Uterus (tissue), 2 donors: ENCODE data around the gene HSPB7.
"Not testable (repeated sequence)": the region's sequence is repeated elsewhere in the genome, so short reads cannot be mapped to it uniquely, and the experiment has no call there.

ENCODE experiments used
- POLR2A ChIP-seq, 2 donors: fragments of 450-650 bp; IDR thresholded peaks; one replicate each; pipeline ENCODE4 v1.6.1; 2016; ENCODE audit warnings: antibody characterized with exemption in 2 of 2, mild to moderate bottlenecking in 1 of 2, moderate library complexity in 1 of 2
- TF ChIP-seq, protein P1 (sequence below), 4 experiments: fragments of 200-600 bp in 2 of 4; fragments of 450-650 bp in 2 of 4; sonication (generic) in 2 of 4; IDR thresholded peaks; one replicate each; pipeline ENCODE4 v1.5.1; 2016 to 2019; ENCODE audit warnings: antibody characterized with exemption in 4 of 4, mild to moderate bottlenecking in 2 of 4, moderate library complexity in 1 of 4

DNA sequence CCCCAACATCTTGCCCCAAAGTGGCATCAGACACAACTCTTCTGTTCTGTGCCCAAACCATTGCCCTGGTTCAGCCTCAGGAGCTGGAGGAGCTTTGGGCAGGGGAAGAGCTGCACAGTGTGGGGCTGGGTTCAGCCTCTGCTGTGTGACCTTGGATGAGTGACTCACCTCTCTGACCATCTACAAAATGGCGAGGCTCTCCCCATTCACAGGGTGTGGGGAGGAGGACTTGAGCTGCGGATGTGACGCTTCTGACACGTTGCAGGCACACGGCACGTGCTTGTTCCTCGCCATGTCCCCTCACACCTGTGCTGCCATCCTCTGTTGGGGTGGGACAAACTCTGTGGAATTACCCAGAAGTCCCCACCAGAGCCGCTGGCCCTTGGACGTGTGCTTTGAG is 24.8 kb upstream of the HSPB7 start:
- not testable (repeated sequence) for TF ChIP-seq POLR2A (IDR thresholded peaks at IDR 0.05)
- TF ChIP-seq, protein P1, sequence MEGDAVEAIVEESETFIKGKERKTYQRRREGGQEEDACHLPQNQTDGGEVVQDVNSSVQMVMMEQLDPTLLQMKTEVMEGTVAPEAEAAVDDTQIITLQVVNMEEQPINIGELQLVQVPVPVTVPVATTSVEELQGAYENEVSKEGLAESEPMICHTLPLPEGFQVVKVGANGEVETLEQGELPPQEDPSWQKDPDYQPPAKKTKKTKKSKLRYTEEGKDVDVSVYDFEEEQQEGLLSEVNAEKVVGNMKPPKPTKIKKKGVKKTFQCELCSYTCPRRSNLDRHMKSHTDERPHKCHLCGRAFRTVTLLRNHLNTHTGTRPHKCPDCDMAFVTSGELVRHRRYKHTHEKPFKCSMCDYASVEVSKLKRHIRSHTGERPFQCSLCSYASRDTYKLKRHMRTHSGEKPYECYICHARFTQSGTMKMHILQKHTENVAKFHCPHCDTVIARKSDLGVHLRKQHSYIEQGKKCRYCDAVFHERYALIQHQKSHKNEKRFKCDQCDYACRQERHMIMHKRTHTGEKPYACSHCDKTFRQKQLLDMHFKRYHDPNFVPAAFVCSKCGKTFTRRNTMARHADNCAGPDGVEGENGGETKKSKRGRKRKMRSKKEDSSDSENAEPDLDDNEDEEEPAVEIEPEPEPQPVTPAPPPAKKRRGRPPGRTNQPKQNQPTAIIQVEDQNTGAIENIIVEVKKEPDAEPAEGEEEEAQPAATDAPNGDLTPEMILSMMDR (IDR thresholded peaks at IDR 0.05) = not testable (repeated sequence)
